Thyroid gland (tissue), 4 donors: ENCODE results near the gene KASH5. TPM values are rescaled to one million over a fixed set of nuclear protein-coding genes. Genes with fewer than 3 reads are reported as not detected.

ENCODE experiments used
- DNase-seq, 2 donors: peaks; one replicate each; pipeline ENCODE4 v3.0.0-alpha.2; 2019
- H3K27ac ChIP-seq, 3 donors: fragments of 200-600 bp; sonication (generic); 1 replicate in 2 of 3; 2 replicates in 1 of 3; pipeline ENCODE4 v1.5.1; 2016 to 2019; ENCODE audit warnings: mild to moderate bottlenecking in 1 of 3, moderate library complexity in 1 of 3
- H3K27me3 ChIP-seq: fragments of 200-600 bp; sonication (generic); one replicate; pipeline ENCODE4 v1.5.1; 2019
- H3K36me3 ChIP-seq, 2 donors: fragments of 200-600 bp; sonication (generic); one replicate each; pipeline ENCODE4 v1.5.1; 2016 to 2019
- H3K4me1 ChIP-seq, 2 donors: fragments of 200-600 bp; sonication (generic); one replicate each; pipeline ENCODE4 v1.5.1; 2017 to 2019
- H3K4me3 ChIP-seq, 3 donors: fragments of 200-600 bp; sonication (generic); replicated peaks in 1 of 3; 1 replicate in 2 of 3; 2 replicates in 1 of 3; pipeline ENCODE4 v1.5.1; 2016; ENCODE audit warnings: mild to moderate bottlenecking in 1 of 3
- H3K9me3 ChIP-seq: fragments of 200-600 bp; sonication (generic); one replicate; pipeline ENCODE4 v1.5.1; 2017
- POLR2A ChIP-seq, 2 donors: fragments of 450-650 bp; IDR thresholded peaks; one replicate each; pipeline ENCODE4 v1.6.1; 2017; ENCODE audit warnings: antibody characterized with exemption in 2 of 2, mild to moderate bottlenecking in 2 of 2, moderate library complexity in 1 of 2
- WGBS, 2 donors: methylation state at CpG; one replicate each; pipeline ENCODE4 v1.1.5; 2017; 5-methylcytosine and 5-hydroxymethylcytosine counted together
- intact Hi-C: fragments of 100-400 bp; cut with DNase I; formaldehyde crosslinking; loops from one replicate; pipeline ENCODE4 v1.15.1; 2023
- total RNA-seq, 4 donors: library from RNA; depleted of rRNA; stranded (reverse); fragments of >200 nt; gene quantifications; one replicate each; pipeline ENCODE4 v1.2.3, GENCODE V29; 2016
- TF ChIP-seq, protein P1 (sequence below), 6 experiments: fragments of 200-600 bp in 3 of 6; fragments of 450-650 bp in 3 of 6; sonication (generic) in 3 of 6; IDR thresholded peaks; one replicate each; pipeline ENCODE4 v1.5.1; 2016 to 2019; ENCODE audit warnings: antibody characterized with exemption in 6 of 6, mild to moderate bottlenecking in 2 of 6, inconsistent platforms in 1 of 6, moderate library complexity in 1 of 6

KASH5 gene
- total RNA-seq, 4 donors from 2014 or later: 1.3 TPM; not detected in 3

DNA sequence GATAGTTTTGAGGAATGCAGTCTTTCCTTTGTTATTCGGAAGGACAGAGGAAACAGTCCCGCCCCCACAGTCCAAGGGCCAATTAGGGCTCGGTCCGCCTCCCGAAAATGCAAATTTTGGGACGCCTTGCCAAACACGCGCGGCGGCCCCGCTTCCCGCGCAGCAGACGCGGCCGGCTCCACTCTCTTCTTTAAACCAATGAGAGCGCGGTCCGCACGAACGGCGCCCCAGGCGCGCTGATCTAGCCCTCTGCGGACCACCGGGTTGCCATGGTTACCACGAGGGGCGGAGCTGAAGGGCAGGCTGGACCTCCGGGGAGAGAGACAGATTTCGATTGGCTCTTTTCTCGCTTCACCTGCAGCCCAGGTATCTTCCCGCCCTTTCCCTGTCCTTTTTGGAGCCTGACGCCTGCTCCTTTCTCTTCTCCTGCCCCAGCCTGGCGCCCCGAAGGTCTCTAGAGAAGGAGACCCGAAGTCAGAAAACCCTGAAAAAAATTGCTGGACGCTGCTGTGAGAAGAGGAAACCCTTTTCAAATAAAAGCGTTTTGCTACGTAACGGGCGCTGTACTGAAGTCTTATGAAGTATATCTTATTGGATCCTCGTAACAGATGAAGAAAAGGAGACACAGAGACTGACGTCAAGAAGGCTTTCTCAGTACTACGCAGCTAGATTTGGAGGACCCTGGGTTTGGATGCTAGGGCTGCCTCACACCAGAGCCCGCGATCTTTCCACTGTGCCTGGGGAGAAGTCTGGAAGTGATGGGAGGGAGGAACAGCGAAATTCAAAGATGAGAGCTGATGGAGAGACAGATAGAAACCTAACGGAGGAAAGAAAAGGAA is 33.2 kb downstream of the KASH5 start:
- 8 to 11% methylated on average over 39 to 48 of the region's 48 CpGs for WGBS, 2 donors
- peaks cover 0 to 23% of the 10 kb centered on the region in 2 donors for H3K4me1 ChIP-seq
- no peaks in the 10 kb centered on the region for H3K9me3 ChIP-seq
- no peak overlapping the region for H3K4me3 ChIP-seq
- H3K27me3 ChIP-seq: peaks cover 31% of the 10 kb centered on the region
- H3K27ac ChIP-seq: no peak overlapping the region
- no peak for TF ChIP-seq POLR2A (IDR thresholded peaks at IDR 0.05)
- TF ChIP-seq, protein P1, sequence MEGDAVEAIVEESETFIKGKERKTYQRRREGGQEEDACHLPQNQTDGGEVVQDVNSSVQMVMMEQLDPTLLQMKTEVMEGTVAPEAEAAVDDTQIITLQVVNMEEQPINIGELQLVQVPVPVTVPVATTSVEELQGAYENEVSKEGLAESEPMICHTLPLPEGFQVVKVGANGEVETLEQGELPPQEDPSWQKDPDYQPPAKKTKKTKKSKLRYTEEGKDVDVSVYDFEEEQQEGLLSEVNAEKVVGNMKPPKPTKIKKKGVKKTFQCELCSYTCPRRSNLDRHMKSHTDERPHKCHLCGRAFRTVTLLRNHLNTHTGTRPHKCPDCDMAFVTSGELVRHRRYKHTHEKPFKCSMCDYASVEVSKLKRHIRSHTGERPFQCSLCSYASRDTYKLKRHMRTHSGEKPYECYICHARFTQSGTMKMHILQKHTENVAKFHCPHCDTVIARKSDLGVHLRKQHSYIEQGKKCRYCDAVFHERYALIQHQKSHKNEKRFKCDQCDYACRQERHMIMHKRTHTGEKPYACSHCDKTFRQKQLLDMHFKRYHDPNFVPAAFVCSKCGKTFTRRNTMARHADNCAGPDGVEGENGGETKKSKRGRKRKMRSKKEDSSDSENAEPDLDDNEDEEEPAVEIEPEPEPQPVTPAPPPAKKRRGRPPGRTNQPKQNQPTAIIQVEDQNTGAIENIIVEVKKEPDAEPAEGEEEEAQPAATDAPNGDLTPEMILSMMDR (IDR thresholded peaks at IDR 0.05): no peak
- peak; percentile 76 to 78 for DNase-seq
- intact Hi-C loops: no loop called here
- no peaks in the 10 kb centered on the region for H3K36me3 ChIP-seq

DNA sequence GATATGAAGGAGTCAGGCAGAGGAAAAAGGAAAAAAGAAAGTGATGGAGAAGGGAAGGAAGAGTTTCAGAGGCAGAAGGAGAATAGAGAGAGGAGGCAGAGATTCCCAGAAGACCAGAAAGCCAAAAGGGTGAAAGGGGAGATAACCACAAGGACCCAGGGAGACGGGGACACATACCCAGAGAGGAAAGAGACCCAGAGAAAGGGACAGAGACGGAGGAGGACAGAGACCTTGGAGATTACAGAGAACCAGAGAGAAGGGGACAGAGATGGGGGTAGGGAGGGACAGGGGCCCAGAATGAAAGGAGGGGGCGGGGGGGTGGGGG is 33.8 kb downstream of the KASH5 start:
- peaks cover 37% of the 10 kb centered on the region for H3K27me3 ChIP-seq
- DNase-seq: no peak
- H3K4me1 ChIP-seq: peaks cover 0 to 23% of the 10 kb centered on the region in 2 donors
- H3K4me3 ChIP-seq: no peak overlapping the region
- TF ChIP-seq, protein P1 (IDR thresholded peaks at IDR 0.05): no peak
- no peak for TF ChIP-seq POLR2A (IDR thresholded peaks at IDR 0.05)
- no peak overlapping the region for H3K27ac ChIP-seq
- H3K9me3 ChIP-seq: no peaks in the 10 kb centered on the region
- intact Hi-C loops: no loop called here
- WGBS, 2 donors: 24 to 31% methylated on average over 3 of the region's 3 CpGs
- no peaks in the 10 kb centered on the region for H3K36me3 ChIP-seq

DNA sequence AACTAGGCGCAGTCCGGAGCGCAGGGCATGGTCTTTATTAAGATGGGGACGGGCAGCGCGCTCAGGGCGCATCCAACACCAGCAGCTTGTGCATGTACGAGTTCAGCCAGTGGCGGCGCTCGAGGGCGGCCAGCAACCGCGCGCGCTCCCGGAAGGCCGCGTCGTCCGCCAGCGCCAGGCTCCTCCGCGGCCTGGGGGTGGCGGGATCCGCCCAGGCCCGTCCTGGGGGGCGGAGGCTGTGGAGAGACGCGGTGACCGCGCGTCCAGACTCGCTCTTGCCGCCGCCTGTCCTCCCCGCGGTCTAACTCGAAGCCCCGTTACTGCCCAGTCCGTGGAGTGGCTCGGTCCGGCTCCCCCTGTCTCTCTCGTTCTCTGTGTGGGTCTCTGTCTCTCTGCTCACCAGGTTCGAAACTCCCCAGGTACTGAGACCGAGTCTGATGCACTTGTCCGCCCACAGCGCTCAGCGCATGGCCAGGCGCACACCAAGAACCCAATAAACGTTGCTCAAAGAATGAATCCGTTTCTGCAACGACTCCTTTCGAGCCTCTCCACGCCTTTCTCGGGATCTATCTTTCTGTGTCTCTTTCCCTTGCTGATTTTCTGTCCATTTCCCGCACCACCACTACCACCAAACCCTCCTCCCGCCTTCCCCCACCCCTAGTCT is 34.5 kb downstream of the KASH5 start:
- no peak for DNase-seq
- WGBS, 2 donors: 5 to 8% methylated on average over 20 to 24 of the region's 58 CpGs
- no peak for TF ChIP-seq POLR2A (IDR thresholded peaks at IDR 0.05)
- TF ChIP-seq, protein P1 (IDR thresholded peaks at IDR 0.05): peak in 3 of 6 experiments; percentile 7 to 31 (median 7)
- peaks cover 0 to 23% of the 10 kb centered on the region in 2 donors for H3K4me1 ChIP-seq
- intact Hi-C loops: no loop called here
- no peaks in the 10 kb centered on the region for H3K36me3 ChIP-seq
- H3K4me3 ChIP-seq: no peak overlapping the region
- no peaks in the 10 kb centered on the region for H3K9me3 ChIP-seq
- peaks cover 44% of the 10 kb centered on the region for H3K27me3 ChIP-seq
- H3K27ac ChIP-seq: no peak overlapping the region

DNA sequence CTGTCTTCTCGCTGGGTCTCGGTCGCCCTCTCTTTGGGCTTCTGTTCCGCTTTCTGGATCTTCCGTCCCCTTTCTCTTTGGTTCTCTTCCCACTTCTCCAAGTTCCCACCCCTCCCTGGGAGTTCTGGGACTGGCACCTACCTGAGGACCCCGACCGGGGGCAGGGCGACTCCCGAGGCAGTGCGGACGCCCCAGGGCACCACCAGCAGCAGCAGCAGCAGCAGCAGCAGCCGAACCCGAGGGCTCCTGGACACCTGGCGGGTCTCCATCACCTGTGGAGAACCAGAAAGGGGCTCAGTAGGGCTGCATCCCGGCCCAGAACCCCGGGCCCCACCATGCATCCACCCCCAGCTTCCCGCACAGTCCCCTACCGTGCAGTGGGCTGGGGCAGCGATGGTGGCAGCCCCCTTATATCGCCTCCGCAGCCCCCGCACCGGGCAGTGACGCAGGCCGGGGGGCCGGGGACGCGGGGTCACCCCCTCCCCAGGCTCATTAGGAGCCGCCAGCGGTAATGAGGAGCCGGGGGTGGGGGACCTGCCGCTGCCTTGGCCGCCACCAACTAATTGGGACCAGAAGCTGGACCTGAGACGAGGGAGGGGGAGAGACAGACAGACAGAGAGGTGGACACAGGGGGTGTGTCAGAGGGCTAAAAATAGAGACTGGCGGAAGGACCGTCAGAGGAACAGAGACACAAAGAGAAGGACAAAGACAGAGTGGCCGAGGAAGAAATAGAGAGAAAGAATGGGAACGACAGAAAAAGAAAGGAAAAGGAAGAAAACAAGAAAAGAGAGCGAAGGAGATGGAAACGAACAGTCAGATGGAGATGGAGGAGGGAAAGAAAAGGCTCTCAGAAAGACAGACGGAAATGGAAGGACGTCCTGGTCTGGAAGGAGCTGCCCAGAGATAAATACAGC is 35.3 kb downstream of the KASH5 start, which contains the start of gene PTH2:
Gene PTH2, minus strand, starts transcription at position 371 of the 914 bp plus-strand sequence. Its CDS starts 102 bp downstream, at position 269.
- TF ChIP-seq POLR2A (IDR thresholded peaks at IDR 0.05): no peak
- TF ChIP-seq, protein P1 (IDR thresholded peaks at IDR 0.05): no peak
- WGBS, 2 donors: 9 to 10% methylated on average over 25 to 29 of the region's 42 CpGs
- Histone ChIP-seq H3K4me1 (peaks cover 7 to 29% of the 10 kb centered on the region in 2 donors), H3K27ac (no peak within 1 kb of the TSS), H3K4me3 (no peak within 1 kb of the TSS), H3K9me3 (no peaks in the 10 kb centered on the region), H3K27me3 (peaks cover 52% of the 10 kb centered on the region), H3K36me3 (no peaks in the 10 kb centered on the region)
- intact Hi-C loops: no loop called here
- no peak for DNase-seq
